Measurements from ENCODE around the gene NPHP4. TPM values are rescaled to one million over a fixed set of nuclear protein-coding genes. Genes with fewer than 3 reads are reported as not detected.

Gene NPHP4
- total and polyA plus RNA-seq, 2 donors (not counting 3 experiments of a cell fraction or from before 2014, with no cell fraction given) = 4.4 to 11.7 TPM

- POLR2A ChIA-PET = no interaction called here
- Histone ChIP-seq H4K20me1 (replicated peaks; ENCODE audit: control insufficient read depth, extremely low read depth, insufficient read depth, low read length) (no peaks in the 10 kb centered on the region), H2AFZ (ENCODE audit: low read depth, low read length) (no peak overlapping the region), H3K9me3 (replicated peaks; ENCODE audit: control insufficient read depth, insufficient read depth, low read length) (no peaks in the 10 kb centered on the region), H3K79me2 (ENCODE audit: control insufficient read depth, insufficient read depth, low read length) (no peaks in the 10 kb centered on the region), H3K27ac (ENCODE audit: insufficient read depth, low read depth, low read length) (no peak overlapping the region), H3K4me2 (ENCODE audit: insufficient read depth, low read length) (no peak overlapping the region), H3K4me3 (replicated peaks in 1 of 3; ENCODE audit: insufficient read depth in 1 of 3, low read depth in 1 of 3, low read length in 3 of 3) (no peak overlapping the region), H3K9me1 (replicated peaks; ENCODE audit: control insufficient read depth, extremely low read depth, insufficient read depth, low read length) (no peaks in the 10 kb centered on the region), H3K36me3 (ENCODE audit: control insufficient read depth in 2 of 2, extremely low read depth in 1 of 2, insufficient read depth in 2 of 2, low read length in 2 of 2) (no peaks in the 10 kb centered on the region), H3K4me1 (ENCODE audit: control insufficient read depth, extremely low read depth, insufficient read depth, low read length) (no peaks in the 10 kb centered on the region), H3K27me3 (ENCODE audit: control insufficient read depth in 2 of 2, insufficient read depth in 2 of 2, low read length in 2 of 2) (no peaks in the 10 kb centered on the region), H3K9ac (replicated peaks; ENCODE audit: extremely low read depth, insufficient read depth, low read length) (no peak overlapping the region)
- TF ChIP-seq POLR2AphosphoS5 (IDR thresholded peaks at IDR 0.05; ENCODE audit: insufficient read depth, low read depth, low read length) (no peak), FOS (IDR thresholded peaks at IDR 0.05; ENCODE audit: borderline replicate concordance, insufficient read depth, low read length) (no peak), EZH2 (IDR thresholded peaks at IDR 0.05; ENCODE audit: borderline replicate concordance, low read depth, low read length, severe bottlenecking) (no peak), POLR2A (IDR thresholded peaks at IDR 0.05; ENCODE audit: low read depth, low read length) (no peak), MYC (IDR thresholded peaks at IDR 0.05; ENCODE audit: low read depth, low read length) (no peak), MAX (IDR thresholded peaks at IDR 0.05; ENCODE audit: insufficient read depth, insufficient read length) (no peak), JUN (IDR thresholded peaks at IDR 0.05; ENCODE audit: borderline replicate concordance, insufficient read depth, insufficient read length, low read depth) (no peak), GATA2 (IDR thresholded peaks at IDR 0.05; ENCODE audit: insufficient read depth, insufficient read length, low read depth, low read length) (no peak)
- TF ChIP-seq, protein P1, sequence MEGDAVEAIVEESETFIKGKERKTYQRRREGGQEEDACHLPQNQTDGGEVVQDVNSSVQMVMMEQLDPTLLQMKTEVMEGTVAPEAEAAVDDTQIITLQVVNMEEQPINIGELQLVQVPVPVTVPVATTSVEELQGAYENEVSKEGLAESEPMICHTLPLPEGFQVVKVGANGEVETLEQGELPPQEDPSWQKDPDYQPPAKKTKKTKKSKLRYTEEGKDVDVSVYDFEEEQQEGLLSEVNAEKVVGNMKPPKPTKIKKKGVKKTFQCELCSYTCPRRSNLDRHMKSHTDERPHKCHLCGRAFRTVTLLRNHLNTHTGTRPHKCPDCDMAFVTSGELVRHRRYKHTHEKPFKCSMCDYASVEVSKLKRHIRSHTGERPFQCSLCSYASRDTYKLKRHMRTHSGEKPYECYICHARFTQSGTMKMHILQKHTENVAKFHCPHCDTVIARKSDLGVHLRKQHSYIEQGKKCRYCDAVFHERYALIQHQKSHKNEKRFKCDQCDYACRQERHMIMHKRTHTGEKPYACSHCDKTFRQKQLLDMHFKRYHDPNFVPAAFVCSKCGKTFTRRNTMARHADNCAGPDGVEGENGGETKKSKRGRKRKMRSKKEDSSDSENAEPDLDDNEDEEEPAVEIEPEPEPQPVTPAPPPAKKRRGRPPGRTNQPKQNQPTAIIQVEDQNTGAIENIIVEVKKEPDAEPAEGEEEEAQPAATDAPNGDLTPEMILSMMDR (IDR thresholded peaks at IDR 0.05; ENCODE audit: extremely low read depth in 1 of 2, insufficient read depth in 1 of 2, low read depth in 1 of 2, low read length in 2 of 2) = no peak
- CTCF ChIA-PET = no interaction called here
- no TSS peak for BruUV-seq (replicated peaks)
- dilution Hi-C loops (cut with MboI; ENCODE audit: extremely low pct_ligation_motif_present, low sequenced_read_pairs) = no loop called here
- no peak for FAIRE-seq
- DNase-seq (ENCODE audit: low read depth, low spot score) = no peak
- intact Hi-C loops (cut with micrococcal nuclease) = no loop called here
Observed at GRCh38 chr1:5889462-5889861, 102.8 kb downstream of the NPHP4 start.

Measured in endothelial cell of umbilical vein (primary cell).